ENCODE results near the gene CPLX4. TPM values are rescaled to one million over a fixed set of nuclear protein-coding genes. Genes with fewer than 3 reads are reported as not detected.

The CPLX4 gene
- polyA plus RNA-seq, 1 donor, result not detected

Other genes with a start within 250 kb of the CPLX4 start
- 9.0 TPM for gene SEC11C, start 178.8 kb downstream of the CPLX4 start, polyA plus RNA-seq (ENCODE audit: insufficient read length)
- gene GRP, start 98.5 kb downstream of the CPLX4 start, polyA plus RNA-seq (ENCODE audit: insufficient read length), result not detected
- gene RAX, start 45.2 kb downstream of the CPLX4 start, polyA plus RNA-seq (ENCODE audit: insufficient read length), result not detected
- gene LMAN1, start 40.6 kb upstream of the CPLX4 start, polyA plus RNA-seq (ENCODE audit: insufficient read length), result 59.7 TPM

Measured in forelimb muscle (tissue), 1 donor.